ENCODE data around the gene PKHD1. TPM values are rescaled to one million over a fixed set of nuclear protein-coding genes. Genes with fewer than 3 reads are reported as not detected.

Gene PKHD1
- total and polyA plus RNA-seq, 2 of the 8 experiments (the other 6 are each of a cell fraction or from before 2014, with no cell fraction given): 0.06 to 0.09 TPM

DNA sequence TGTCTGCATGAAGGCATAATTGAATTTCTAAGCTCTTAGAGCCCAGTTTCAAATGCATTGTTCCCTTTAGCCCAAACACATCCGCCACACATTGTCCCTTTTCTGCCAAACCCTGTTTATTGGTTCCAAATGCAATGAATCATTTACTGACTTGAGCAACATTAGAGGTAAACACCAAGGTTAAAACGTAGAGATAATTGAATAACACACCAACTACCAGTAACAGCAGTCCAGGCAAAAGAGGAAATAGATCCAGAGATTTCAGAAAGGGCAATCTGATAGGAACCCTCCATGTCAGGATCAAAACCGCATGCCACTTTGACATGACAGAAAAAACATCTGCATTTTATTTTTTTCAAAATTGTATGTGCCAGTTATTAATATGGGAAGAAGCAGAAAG is 114.8 kb downstream of the PKHD1 start:
- no peak overlapping the region for H3K56ac ChIP-seq (replicated peaks; ENCODE audit: insufficient read length, low read depth, low read length)
- H2BK5ac ChIP-seq (ENCODE audit: low read depth, low read length): no peak overlapping the region
- no peaks in the 10 kb centered on the region for H3K79me2 ChIP-seq (ENCODE audit: control insufficient read depth in 1 of 2, insufficient read depth in 2 of 2, low read length in 2 of 2)
- H3K27me3 ChIP-seq (replicated peaks in 1 of 4; ENCODE audit: control insufficient read depth in 3 of 4, extremely low read depth in 1 of 4, insufficient read depth in 3 of 4, low read length in 3 of 4): no peaks in the 10 kb centered on the region
- 82% methylated on average over 3 of the region's 3 CpGs; no CpG with 5 or more reads in 1 of the 2 experiments for WGBS, 2 experiments (ENCODE audit: extremely low coverage in 1 of 2, insufficient coverage in 1 of 2, insufficient read length in 1 of 2, insufficient replicate concordance in 2 of 2, low coverage in 1 of 2, low lambda C conversion rate in 2 of 2, missing lambda C conversion rate in 1 of 2)
- H2BK15ac ChIP-seq (ENCODE audit: low read length): no peak overlapping the region
- no peak for DNase-seq (ENCODE audit: low read depth in 1 of 2, low spot score in 2 of 2)
- H3K79me1 ChIP-seq (ENCODE audit: low read depth, low read length): no peaks in the 10 kb centered on the region
- H4K20me1 ChIP-seq (replicated peaks in 1 of 2; ENCODE audit: control insufficient read depth in 1 of 2, insufficient read depth in 2 of 2, low read length in 2 of 2): no peaks in the 10 kb centered on the region
- H3K23me2 ChIP-seq (ENCODE audit: low read depth, low read length): no peaks in the 10 kb centered on the region
- no peak overlapping the region for H2BK20ac ChIP-seq (ENCODE audit: low read length)
- no peaks in the 10 kb centered on the region for H3K9me3 ChIP-seq (ENCODE audit: insufficient read depth in 2 of 2, low read depth in 1 of 2, low read length in 1 of 2)
- H4K5ac ChIP-seq (ENCODE audit: insufficient read length, low read depth, low read length): no peak overlapping the region
- no peak overlapping the region for H2BK120ac ChIP-seq (replicated peaks; ENCODE audit: low read depth, low read length)
- no peak for FAIRE-seq
- no peak overlapping the region for H3K18ac ChIP-seq (ENCODE audit: extremely low read depth, low read length)
- H3K4me1 ChIP-seq (replicated peaks in 1 of 4; ENCODE audit: control insufficient read depth in 3 of 4, insufficient read depth in 4 of 4, low read length in 3 of 4): no peaks in the 10 kb centered on the region
- H3K14ac ChIP-seq (ENCODE audit: insufficient read length): no peak overlapping the region
- ChIA-PET CTCF (ENCODE audit: partially characterized antibody) (interaction anchor here (1.4 to 2.2 kb wide), 2 partner anchors 11 to 49 kb away, joined by 3 to 8 read pairs; no protein-coding TSS in a partner anchor), POLR2A (ENCODE audit: partially characterized antibody) (no interaction called here)
- H3K36me3 ChIP-seq (ENCODE audit: control insufficient read depth in 2 of 4, insufficient read depth in 4 of 4, low read length in 3 of 4): no peaks in the 10 kb centered on the region
- no peak overlapping the region for H3K27ac ChIP-seq (ENCODE audit: low read depth, low read length)
- H2BK12ac ChIP-seq (ENCODE audit: low read depth, low read length): no peak overlapping the region
- H4K91ac ChIP-seq (replicated peaks; ENCODE audit: insufficient read length, low read length): no peak overlapping the region
- no peak overlapping the region for H3K23ac ChIP-seq (ENCODE audit: insufficient read length)
- no peak overlapping the region for H2AFZ ChIP-seq (ENCODE audit: low read length)
- no peak overlapping the region for H2AK5ac ChIP-seq (ENCODE audit: low read depth, low read length)
- no peak overlapping the region for H3K4me2 ChIP-seq (ENCODE audit: insufficient read depth in 1 of 2, low read depth in 2 of 2, low read length in 2 of 2)
- no peak overlapping the region for H3K4me3 ChIP-seq (ENCODE audit: extremely low read depth in 1 of 4, insufficient read depth in 2 of 4, low read depth in 3 of 4, low read length in 4 of 4)
- no peak overlapping the region for H4K8ac ChIP-seq (ENCODE audit: extremely low read depth, insufficient read depth, low read length)
- H3K4ac ChIP-seq (replicated peaks; ENCODE audit: insufficient read length, low read depth, low read length): no peak overlapping the region
- no peak overlapping the region for H3K9ac ChIP-seq (replicated peaks in 1 of 4; ENCODE audit: extremely low read depth in 1 of 4, low read depth in 3 of 4, low read length in 3 of 4)
- no peak for TF ChIP-seq CHD2 (IDR thresholded peaks at IDR 0.05; ENCODE audit: low read length)
- TF ChIP-seq CBX5 (IDR thresholded peaks at IDR 0.05; ENCODE audit: low read depth, low read length): no peak
- TF ChIP-seq TEAD4 (IDR thresholded peaks at IDR 0.05; ENCODE audit: low read depth, low read length): no peak

All from H1 (cell line).